Measurements from ENCODE around the gene DNAH10.

DNAH10 gene

GRCh38 chr12:123761841-123762714 lies at the start of gene DNAH10:
Gene DNAH10, plus strand, starts transcription at chr12:123762301. Its CDS starts 36 bp downstream, at chr12:123762337.
- H3K27ac ChIP-seq, result no peak within 1 kb of the TSS
- TF ChIP-seq ZFX (IDR thresholded peaks at IDR 0.05) (no peak), CTCF (conservative IDR thresholded peaks at IDR 0.05) (no peak)

GRCh38 chr12:123712780-123713319 lies 49.3 kb upstream of the DNAH10 start:
- H3K27ac ChIP-seq, result peak overlapping the region; percentile 66
- TF ChIP-seq ZFX (IDR thresholded peaks at IDR 0.05), result no peak
- no peak for TF ChIP-seq CTCF (conservative IDR thresholded peaks at IDR 0.05)

GRCh38 chr12:123713398-123713797 lies 48.7 kb upstream of the DNAH10 start:
- H3K27ac ChIP-seq, result no peak overlapping the region; the same call in 1 of the 2 replicates
- TF ChIP-seq CTCF (conservative IDR thresholded peaks at IDR 0.05) (no peak), ZFX (IDR thresholded peaks at IDR 0.05) (no peak)

- no peak overlapping the region for H3K27ac ChIP-seq
- TF ChIP-seq CTCF (conservative IDR thresholded peaks at IDR 0.05) (no peak), ZFX (IDR thresholded peaks at IDR 0.05) (no peak)
Measured at GRCh38 chr12:123713823-123714585, 48.1 kb upstream of the DNAH10 start.

- H3K27ac ChIP-seq, result no peak overlapping the region
- TF ChIP-seq CTCF (conservative IDR thresholded peaks at IDR 0.05) (no peak), ZFX (IDR thresholded peaks at IDR 0.05) (no peak)
Measured at GRCh38 chr12:123715195-123715594, 46.9 kb upstream of the DNAH10 start.

- TF ChIP-seq CTCF (conservative IDR thresholded peaks at IDR 0.05) (no peak), ZFX (IDR thresholded peaks at IDR 0.05) (no peak)
- no peak overlapping the region for H3K27ac ChIP-seq
Measured at GRCh38 chr12:123717350-123717749, 44.8 kb upstream of the DNAH10 start.

All from C4-2B (cell line).